Muscle layer of duodenum (tissue), 2 donors: Measurements from ENCODE around the gene HSPB7.
"Not testable (repeated sequence)": the region's sequence is repeated elsewhere in the genome, so short reads cannot be mapped to it uniquely, and the experiment has no call there.

Source experiments
- H3K27ac ChIP-seq: one replicate; pipeline ENCODE4 v1.7.0; 2013; ENCODE audit warnings: mild to moderate bottlenecking, low read length
- H3K27me3 ChIP-seq: one replicate; pipeline ENCODE4 v1.7.0; 2013; ENCODE audit warnings: low read depth, mild to moderate bottlenecking, control low read depth, low read length
- H3K36me3 ChIP-seq, 2 donors: one replicate each; pipeline ENCODE4 v1.7.0; 2013; ENCODE audit warnings: low read length in 2 of 2, control low read depth in 1 of 2, mild to moderate bottlenecking in 1 of 2; ENCODE audit not compliant: insufficient read depth in 2 of 2, control insufficient read depth in 1 of 2
- H3K4me1 ChIP-seq, 2 donors: one replicate each; pipeline ENCODE4 v1.7.0; 2013; ENCODE audit warnings: low read length in 2 of 2, mild to moderate bottlenecking in 2 of 2, control low read depth in 1 of 2, moderate library complexity in 1 of 2; ENCODE audit not compliant: insufficient read depth in 2 of 2, control insufficient read depth in 1 of 2
- H3K4me3 ChIP-seq, 2 donors: one replicate each; pipeline ENCODE4 v1.7.0; 2013; ENCODE audit warnings: low read length in 2 of 2, low read depth in 1 of 2, mild to moderate bottlenecking in 1 of 2
- H3K9me3 ChIP-seq, 2 donors: one replicate each; pipeline ENCODE4 v1.7.0; 2013; ENCODE audit warnings: low read length in 2 of 2, control low read depth in 1 of 2, mild to moderate bottlenecking in 1 of 2; ENCODE audit not compliant: control insufficient read depth in 1 of 2
- donor health status: healthy.

HSPB7 gene

DNA sequence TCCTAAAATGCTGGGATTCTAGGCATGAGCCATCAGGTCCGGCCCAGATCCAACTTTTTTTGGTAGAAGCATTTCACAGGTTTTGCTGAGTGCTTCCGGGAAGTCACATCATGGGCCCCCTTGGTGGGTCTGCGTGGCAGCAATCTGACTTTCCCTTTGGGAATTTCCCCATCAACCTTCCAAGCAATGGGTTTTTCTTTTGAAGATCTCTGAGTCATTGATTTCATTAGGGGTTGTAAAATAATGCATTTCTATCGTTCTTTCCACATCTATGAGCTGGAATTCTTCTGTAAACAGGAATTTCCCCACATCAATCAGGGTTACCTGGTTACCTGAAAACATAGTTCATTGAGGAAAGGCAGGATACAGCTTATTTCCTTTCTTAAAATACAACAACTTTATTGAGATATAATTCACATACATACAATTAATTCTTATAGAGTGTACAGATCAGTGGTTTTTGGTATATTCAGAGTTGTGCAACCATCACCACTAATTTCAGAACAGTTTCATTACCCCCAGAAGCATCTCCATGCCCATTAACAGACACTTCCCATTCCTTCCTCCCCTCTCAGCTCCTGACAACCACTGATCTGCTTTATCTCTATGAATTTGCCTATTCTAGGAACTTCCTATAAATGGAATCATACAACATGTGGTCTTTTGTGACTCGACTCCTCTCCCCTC is 32.1 kb downstream of the HSPB7 start:
- Histone ChIP-seq H3K27me3 (no peaks in the 10 kb centered on the region), H3K9me3 (peaks cover 0 to 6% of the 10 kb centered on the region in 2 donors), H3K27ac (no peak overlapping the region), H3K4me3 (no peak overlapping the region), H3K4me1 (no peaks in the 10 kb centered on the region), H3K36me3 (no peaks in the 10 kb centered on the region)

DNA sequence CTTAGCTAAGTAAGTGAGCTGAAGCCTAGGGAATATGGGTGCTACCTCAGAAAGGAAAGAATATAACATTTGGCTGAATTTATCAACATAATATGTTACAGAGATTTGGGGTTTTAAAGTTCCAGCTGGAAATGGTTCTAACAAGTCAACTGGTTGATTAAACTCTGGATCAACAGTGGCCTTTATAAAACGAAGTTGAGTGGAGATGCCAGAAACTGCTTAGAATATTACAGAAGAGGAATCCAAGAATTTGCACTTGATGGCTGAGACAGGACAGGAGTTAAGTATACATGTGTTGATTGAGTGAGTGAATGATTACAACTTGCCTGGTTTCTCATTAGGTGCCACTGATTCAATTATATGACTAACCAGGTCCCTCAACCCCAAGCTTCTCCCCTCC is 34.6 kb downstream of the HSPB7 start:
- Histone ChIP-seq H3K4me3 (no peak overlapping the region), H3K36me3 (no peaks in the 10 kb centered on the region), H3K4me1 (no peaks in the 10 kb centered on the region), H3K27me3 (no peaks in the 10 kb centered on the region), H3K9me3 (peaks cover 0 to 6% of the 10 kb centered on the region in 2 donors), H3K27ac (no peak overlapping the region)

DNA sequence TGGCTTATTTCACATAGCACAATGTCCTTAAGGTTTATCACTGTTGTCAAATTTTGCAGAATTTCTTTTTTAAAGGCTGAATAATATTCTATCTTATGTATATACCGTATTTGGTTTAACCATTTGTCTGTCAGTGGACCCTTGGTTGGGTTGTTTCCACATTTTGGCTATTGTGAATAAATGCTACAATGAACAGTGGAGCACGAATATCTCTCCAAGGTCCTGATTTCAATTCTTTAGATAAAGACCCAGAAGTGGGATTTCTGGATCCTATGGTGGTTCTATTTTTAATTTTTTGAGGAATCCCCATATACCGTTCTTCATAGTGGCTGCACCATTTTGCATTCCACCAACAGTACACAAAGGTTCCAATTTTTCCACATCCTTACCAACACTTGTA is 36.2 kb downstream of the HSPB7 start:
- Histone ChIP-seq H3K4me3 (no peak overlapping the region), H3K27ac (no peak overlapping the region), H3K4me1 (no peaks in the 10 kb centered on the region), H3K27me3 (no peaks in the 10 kb centered on the region), H3K9me3 (peaks cover 0 to 6% of the 10 kb centered on the region in 2 donors), H3K36me3 (no peaks in the 10 kb centered on the region)

DNA sequence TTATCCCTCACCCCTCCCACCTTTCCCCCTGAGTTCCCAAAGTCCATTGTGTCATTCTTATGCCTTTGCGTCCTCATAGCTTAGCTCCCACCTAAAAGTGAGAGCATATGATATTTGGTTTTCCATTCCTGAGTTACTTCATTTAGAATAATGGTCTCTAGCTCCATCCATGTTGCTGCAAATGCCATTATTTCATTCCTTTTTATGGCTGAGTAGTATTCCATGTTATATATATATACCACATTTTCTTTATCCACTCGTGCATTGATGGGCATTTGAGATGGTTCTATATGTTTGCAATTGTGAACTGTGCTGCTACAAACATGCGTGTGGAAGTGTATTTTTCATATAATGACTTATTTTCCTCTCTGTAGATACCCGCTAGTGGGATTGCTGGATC is 39.9 kb downstream of the HSPB7 start:
- peaks cover 5 to 17% of the 10 kb centered on the region in 2 donors for H3K4me1 ChIP-seq
- H3K27me3 ChIP-seq, H3K9me3 ChIP-seq, H3K4me3 ChIP-seq, H3K27ac ChIP-seq, H3K36me3 ChIP-seq: not testable (repeated sequence)

DNA sequence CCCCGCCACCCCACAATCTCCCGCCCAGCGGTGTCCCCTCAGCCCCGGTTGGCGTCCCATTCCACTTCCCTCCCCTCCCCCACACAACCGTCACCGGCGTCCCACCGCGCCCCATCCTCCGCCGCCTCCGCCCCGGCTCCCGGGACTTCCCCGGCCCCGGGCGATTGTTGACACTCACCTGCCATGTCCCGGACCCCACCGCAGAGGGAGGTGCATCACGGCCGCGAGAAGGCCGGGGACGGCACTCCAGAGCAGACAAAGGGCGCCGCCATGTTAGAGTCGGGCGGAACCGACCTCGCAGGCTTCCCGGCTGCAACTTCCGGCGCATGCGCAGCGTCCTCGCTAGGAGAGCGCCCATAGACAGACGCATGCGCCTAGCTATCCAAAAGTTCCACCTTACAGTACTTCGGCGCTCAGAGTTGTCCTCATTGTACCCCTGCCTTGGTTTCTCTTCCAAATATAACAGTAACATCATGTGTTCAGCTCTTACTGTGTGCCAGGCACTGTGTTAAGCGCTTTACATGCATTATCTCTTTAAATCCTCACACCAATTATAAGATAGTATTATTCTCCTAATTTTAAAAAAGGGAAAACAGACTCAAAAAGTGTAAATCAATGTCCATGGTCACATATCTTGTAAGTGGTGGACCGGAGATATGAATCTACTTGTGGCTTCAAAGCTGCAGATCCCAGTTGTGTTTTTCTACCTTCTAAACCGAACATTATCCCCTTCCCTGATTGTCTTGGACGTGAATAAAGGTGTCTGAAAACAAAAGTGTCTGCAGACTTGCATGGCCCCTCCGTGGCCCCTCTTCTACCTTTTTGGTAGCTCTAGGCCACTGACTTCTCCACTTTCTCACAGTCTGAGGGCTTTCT is 41.8 kb downstream of the HSPB7 start, which contains the start of gene ZBTB17:
ZBTB17 (minus strand) TSS at position 297 of the 876 bp plus-strand sequence. CDS start 27,606 bp downstream, outside the sequence.
- peaks cover 12 to 16% of the 10 kb centered on the region in 2 donors for H3K36me3 ChIP-seq
- peak within 1 kb of the TSS; percentile 45 for H3K27ac ChIP-seq
- no peaks in the 10 kb centered on the region for H3K9me3 ChIP-seq
- H3K27me3 ChIP-seq, result no peaks in the 10 kb centered on the region
- peak within 1 kb of the TSS; percentile 78 to 87 for H3K4me3 ChIP-seq
- peaks cover 5 to 17% of the 10 kb centered on the region in 2 donors for H3K4me1 ChIP-seq

DNA sequence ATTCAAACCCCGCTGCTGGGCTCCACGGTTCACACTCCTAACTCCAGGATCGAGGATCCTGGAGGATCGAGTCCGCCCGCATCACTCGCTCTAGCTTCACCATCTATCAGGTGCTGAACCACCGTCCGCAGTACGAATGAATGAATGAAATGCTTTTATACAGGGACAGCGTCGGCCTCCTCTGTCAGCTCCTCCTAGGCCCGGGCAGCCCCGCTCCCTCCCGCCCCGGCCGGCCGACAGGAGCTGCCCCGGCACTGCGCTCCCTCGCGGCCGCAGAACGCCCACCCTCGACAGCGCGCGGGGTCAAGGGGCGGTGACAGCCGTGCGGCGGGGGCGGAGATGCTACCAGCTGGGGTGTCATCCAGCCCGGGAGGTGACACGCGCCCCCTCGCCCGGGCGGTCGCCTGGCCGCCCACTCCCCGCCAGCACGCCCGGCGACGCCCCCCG is 42.5 kb downstream of the HSPB7 start:
- Histone ChIP-seq H3K9me3 (no peaks in the 10 kb centered on the region), H3K36me3 (peaks cover 12 to 16% of the 10 kb centered on the region in 2 donors), H3K4me3 (peak overlapping the region; percentile 78 to 87), H3K27ac (peak overlapping the region; percentile 14), H3K27me3 (no peaks in the 10 kb centered on the region), H3K4me1 (peaks cover 5 to 17% of the 10 kb centered on the region in 2 donors)

DNA sequence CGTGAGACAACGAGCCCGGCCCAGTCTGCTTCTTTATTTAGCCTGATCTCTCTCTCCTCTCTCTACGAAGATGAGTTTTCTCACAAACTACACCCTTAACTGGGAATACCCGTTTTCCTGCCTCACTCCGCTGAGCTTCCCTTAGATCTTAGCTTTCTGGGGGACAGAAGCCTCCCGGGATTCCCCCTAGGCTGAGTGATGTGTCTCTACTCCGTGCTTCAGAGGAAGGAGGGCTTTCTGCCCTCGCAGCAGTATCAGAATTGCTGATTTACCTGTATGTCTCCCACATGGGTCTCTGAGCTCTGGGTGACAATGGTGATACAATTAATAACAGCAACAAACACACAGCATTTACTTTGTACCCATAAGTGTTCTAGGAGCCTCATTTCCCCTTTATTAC is 43.0 kb downstream of the HSPB7 start:
- Histone ChIP-seq H3K27me3 (no peaks in the 10 kb centered on the region), H3K4me3 (peak overlapping the region; percentile 78 to 87), H3K36me3 (peaks cover 13 to 20% of the 10 kb centered on the region in 2 donors), H3K27ac (peak overlapping the region; percentile 14), H3K4me1 (peaks cover 5 to 17% of the 10 kb centered on the region in 2 donors), H3K9me3 (no peaks in the 10 kb centered on the region)

DNA sequence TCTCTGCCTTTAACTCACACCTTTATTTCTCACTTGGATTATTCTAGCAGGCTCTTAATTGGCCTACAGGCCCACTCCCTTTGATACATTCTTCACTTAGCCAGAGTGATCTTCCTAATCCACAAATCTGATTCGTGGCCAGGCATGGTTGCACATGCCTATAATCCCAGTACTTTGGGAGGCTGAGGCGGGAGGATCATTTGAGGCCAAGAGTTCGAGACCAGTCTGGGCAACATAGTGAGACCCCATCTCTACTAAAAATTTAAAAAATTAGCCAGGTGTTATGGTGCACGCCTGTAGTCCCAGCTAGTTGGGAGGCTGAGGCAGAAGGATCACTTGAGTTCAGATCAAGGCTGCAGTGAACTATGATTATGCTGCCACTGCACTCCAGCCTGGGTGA is 44.1 kb downstream of the HSPB7 start:
- Histone ChIP-seq H3K36me3 (peaks cover 17 to 28% of the 10 kb centered on the region in 2 donors), H3K9me3 (no peaks in the 10 kb centered on the region), H3K4me3 (no peak overlapping the region), H3K27ac (no peak overlapping the region), H3K4me1 (peaks cover 5 to 17% of the 10 kb centered on the region in 2 donors), H3K27me3 (no peaks in the 10 kb centered on the region)

DNA sequence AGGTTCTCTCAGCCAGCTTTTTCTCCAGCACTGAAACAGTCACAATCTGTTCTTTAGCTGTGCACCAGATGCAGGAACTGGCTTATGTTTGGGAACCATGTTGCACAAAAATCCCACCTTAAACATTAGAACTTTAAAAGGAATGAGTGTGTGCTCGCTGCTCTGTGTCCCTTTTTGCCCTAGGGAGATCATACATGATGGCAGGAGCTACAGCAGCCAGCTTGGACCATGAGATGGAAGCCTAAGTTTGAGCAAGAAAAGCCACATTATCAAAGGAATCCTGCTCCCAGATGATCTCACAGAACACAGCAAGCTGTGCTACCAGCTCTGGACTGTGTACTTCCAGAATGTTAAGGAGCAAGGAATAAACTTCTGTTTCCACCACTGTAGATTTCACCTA is 45.4 kb downstream of the HSPB7 start:
- Histone ChIP-seq H3K27me3 (no peaks in the 10 kb centered on the region), H3K27ac (no peak overlapping the region), H3K4me3 (no peak overlapping the region), H3K4me1 (peaks cover 5 to 17% of the 10 kb centered on the region in 2 donors), H3K9me3 (no peaks in the 10 kb centered on the region), H3K36me3 (peaks cover 20 to 32% of the 10 kb centered on the region in 2 donors)

DNA sequence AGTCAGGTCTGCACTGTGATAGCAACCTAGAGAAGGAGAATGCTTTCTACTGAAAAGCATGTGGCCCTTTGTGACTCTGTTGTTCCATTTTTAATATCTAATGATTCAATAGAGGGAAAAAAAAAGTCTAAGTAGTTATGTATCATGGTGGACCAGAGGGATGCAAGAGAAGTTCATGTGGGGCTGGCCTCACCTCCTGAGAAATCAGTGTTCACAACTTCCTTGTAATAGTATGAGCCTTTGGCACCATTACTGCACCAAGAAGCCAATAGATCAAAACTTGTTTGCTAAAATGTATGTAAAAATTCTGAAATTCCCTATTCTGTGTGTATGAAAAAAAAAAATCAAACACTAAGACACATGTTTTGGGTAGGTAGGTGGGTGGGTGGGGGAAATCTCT is 46.9 kb downstream of the HSPB7 start:
- H3K27me3 ChIP-seq, result no peaks in the 10 kb centered on the region
- H3K4me3 ChIP-seq, result no peak overlapping the region
- no peaks in the 10 kb centered on the region for H3K9me3 ChIP-seq
- H3K27ac ChIP-seq, result no peak overlapping the region
- peaks cover 10 to 22% of the 10 kb centered on the region in 2 donors for H3K4me1 ChIP-seq
- H3K36me3 ChIP-seq, result peaks cover 20 to 32% of the 10 kb centered on the region in 2 donors

DNA sequence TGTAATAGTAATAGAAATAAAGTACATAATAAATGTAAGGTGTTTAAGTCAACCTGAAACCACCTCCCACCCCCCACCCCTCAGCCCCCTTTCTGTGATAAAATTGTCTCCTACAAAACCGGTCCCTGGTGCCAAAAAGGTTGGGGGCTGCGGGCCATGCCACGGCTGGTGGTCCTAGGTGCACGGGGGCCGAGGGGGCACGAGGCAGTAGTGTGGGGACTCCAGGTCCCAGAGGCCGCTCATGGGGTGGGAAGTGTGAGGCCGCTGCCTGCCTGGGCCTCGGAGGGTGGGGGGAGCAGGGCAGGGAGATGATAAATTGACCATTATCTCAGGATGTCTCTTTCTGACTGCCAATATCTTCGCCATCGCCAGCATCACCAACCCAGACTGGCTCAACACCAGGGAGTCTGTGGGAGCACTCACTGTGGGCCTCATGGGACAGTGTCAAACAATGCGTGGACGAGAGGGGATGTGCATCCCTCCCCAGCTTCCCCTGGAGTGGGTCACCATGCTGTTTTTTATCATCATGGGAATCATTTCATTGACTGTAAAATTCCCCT is 48.4 kb downstream of the HSPB7 start:
- H3K27ac ChIP-seq, result no peak overlapping the region
- H3K36me3 ChIP-seq, result peaks cover 20 to 32% of the 10 kb centered on the region in 2 donors
- H3K9me3 ChIP-seq, result no peaks in the 10 kb centered on the region
- H3K27me3 ChIP-seq, result no peaks in the 10 kb centered on the region
- peaks cover 8 to 21% of the 10 kb centered on the region in 2 donors for H3K4me1 ChIP-seq
- no peak overlapping the region for H3K4me3 ChIP-seq
